CD4-positive, alpha-beta T cell treated with Interleukin-10 for 1 hour (primary cell): ENCODE measurements around the gene HVCN1.

Experiments used
- DNase-seq: peaks from one replicate; pipeline ENCODE4 v3.0.0-alpha.2; 2020

The HVCN1 gene

DNA sequence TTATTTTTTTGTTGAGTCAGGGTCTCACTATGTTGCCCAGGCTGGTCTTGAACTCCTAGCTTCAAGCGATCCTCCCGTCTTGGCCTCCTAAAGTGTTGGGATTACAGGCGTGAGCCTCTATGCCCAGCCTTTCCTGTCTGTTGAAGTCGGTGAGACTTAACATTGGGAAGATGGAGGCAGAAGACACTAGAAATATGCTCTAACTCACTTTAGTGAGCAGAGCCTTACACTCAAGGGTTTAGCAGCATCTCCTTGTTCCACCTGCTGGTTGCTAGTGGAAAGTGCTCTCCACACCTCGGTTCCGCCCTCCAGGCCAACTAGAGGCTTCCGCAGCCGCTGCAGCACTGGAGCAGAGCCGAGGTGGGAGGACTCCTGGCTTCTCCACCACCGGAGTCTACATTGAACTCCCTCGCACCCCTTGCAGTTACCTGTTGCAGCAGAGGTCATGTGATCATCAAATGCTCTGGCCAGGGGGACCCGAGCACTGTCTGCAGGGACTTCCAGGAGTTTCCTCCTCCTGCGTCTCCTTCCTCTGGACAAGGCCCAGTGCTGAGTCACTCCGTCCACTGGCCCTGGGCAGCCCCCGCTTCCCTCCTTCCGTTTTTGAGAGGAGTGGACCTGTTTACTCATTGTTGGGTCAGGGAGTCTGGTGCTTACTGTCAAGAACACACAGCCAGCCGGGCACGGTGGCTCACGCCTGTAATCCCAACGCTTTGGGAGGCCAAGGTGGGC lies 9.4 kb upstream of the HVCN1 start:
- DNase-seq = peak; percentile 85

DNA sequence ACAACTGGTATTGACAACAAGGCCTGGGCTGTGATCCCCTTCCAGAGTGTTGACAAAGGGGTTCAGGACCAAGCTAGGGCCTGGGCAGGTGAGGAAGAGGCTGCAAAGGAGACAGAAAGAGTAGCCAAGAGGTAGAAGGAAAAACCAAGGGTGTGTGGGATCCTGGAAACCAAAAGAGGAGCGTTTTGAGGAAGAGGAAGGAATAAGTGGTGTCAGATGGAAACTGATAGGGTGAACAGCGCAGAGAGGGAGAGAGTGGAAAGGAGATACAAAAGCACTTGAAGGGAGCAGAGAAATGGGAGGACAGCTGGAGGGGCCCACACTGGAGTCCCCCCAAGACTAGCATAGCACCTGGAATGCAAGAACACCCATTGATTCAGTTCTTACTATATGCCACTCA lies 8.3 kb upstream of the HVCN1 start:
- DNase-seq = no peak

DNA sequence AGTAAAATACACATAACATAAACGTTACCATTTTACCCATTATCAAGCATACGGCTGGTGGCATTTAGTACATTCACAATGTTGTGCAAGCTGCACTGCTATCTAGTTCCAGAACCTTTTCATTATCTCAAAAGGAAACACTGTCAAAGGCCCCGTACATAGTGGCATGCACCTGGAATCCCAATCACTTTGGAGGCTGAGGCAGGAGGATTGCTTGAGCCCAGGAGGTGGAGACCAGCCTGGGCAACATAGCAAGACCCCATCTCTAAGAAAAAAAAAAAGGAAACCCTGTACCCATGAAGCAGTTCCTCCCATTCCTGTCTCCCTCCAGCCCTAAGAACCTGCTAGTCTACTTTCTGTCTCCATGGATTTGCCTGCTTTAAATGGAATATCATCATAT lies 7.4 kb upstream of the HVCN1 start:
- DNase-seq = no peak

DNA sequence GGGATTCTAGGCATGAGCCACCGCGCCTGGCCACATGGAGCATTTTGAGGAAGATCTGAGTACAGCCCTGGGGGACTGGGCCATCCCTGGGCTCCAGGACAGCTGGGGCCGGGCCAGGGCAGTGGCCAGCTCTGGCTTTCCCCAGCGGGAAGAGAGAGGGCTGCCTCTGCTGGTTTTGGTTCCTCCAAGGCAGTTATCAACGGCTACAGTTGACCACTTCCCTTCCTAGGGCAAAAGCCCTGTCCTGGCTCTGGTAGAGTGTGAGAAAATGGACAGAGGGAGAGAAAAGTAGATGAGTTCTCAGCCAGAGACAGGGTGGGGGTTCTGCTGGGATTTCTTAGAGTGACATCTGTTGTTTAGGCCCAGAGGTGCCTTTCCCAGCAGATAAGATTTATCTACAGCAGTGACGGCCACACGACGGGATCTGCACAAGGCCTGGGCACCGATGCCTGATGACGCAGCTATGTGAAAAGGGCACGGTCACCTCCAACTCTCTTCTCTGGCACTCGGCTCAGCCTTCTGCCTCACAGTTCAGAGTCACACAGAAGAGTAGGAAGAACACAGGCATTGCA lies 5.5 kb upstream of the HVCN1 start:
- DNase-seq = no peak

DNA sequence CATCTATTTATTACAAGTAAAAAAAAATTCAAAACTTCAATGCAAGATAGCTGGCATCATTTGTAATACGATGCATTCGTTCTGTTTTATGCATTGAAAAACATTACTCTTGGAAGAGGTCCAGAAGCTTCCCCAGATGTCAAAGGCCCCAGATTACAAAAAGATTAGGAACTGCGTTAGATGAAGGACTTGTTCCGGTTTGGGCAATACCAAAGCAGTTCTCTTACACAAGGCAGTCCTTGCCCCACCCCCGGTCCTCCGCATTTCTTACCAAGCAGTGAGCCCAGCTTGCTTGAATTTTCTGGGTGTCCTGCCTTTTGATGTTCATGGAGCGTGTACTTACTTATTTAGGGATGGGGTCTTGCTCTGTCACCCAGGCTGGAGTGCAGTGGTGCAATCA lies 4.8 kb upstream of the HVCN1 start:
- DNase-seq = no peak

DNA sequence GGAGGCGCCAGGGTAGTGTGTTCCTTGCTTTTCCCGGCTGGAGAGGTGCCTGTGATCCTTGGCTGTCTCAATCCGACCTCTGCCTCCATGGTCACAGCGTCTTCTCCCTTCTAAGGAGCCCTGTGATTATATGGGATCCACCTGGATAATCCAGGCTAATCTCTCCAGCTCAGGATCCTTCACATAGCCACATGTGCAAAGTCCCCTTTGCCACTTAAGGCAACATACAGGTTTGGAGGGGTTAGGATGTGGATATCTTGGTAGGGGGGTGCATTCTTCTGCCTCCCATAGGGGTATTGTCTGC lies 1.2 kb upstream of the HVCN1 start:
- DNase-seq = no peak

DNA sequence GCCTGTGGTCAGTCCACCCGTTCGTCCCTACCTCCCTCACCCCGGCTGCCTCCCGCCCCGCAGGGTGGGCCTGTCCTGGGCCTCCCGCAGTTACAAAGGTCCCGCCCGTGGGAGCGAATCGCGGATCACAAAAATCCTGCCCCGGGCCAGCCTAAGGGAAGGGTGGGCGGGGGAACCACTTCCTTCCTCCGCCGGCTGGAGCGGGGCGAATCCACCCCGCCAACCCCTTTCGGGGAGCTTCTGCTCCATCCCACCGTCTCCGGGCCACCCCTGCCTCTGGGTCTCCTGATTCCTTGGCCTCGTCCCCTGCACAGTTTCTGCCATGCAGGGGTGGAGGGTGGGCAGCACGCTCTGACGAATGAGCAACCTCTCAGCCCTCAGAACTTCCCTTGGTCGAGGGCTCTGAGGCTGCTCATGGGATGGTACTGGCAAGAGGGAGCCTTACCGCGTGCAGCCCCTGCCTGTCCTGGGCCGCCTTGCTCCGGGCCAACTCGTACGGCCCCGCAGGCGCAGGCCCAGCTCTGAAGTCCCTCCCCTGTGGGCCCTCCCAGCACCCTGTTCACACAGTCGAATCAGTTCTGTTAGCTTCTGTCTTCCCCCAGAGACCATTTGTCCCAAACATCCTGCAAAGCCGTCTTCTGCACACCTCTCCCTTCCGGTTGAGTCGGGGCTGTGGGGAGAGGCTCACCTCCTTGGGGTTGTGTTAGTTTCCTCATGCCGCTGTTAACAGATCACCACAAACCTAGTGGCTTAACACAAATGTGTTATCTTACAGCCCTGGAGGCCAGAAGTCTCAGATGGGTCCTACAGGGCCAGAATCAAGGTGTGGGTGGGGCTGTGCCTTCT lies 589 bp upstream of the HVCN1 start:
- peak; percentile 57 for DNase-seq

DNA sequence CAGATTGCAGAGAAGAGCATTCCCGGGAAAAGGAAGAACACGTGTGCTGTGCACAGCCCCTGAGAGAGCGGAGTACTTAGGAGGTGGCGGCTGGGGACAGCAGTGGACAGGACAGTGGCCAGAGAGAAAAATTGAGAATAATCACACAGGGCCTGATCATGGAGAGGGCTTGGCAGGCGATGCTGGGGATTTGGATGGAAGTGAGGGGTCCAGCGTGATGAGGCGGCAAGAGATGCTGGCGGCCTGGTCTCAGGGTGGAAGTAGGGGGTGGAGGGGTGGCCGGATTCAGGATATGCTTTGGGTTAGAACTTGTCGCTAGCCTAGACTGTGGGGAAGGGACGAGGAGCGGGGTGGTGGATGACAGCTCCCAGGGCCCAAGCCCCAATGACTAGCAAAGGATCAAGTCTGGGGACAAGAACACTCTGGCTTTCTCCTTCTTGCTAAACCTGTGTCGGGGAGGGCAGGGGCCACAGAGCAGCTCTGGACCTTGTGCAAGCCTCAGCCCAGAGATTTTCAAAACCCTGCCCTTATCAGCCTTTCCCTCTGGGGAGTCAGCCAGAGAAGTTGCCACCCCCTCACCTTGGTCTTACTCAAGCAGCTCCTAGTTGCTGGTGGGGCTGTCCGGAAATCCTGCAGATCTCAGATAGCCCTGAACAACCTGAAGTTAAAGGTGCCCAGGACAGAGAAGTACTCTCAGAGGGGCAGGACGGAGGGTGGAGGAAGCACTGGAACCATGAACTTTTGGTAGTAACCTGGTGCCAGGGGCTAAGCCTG lies 1.3 kb downstream of the HVCN1 start:
- DNase-seq = no peak

DNA sequence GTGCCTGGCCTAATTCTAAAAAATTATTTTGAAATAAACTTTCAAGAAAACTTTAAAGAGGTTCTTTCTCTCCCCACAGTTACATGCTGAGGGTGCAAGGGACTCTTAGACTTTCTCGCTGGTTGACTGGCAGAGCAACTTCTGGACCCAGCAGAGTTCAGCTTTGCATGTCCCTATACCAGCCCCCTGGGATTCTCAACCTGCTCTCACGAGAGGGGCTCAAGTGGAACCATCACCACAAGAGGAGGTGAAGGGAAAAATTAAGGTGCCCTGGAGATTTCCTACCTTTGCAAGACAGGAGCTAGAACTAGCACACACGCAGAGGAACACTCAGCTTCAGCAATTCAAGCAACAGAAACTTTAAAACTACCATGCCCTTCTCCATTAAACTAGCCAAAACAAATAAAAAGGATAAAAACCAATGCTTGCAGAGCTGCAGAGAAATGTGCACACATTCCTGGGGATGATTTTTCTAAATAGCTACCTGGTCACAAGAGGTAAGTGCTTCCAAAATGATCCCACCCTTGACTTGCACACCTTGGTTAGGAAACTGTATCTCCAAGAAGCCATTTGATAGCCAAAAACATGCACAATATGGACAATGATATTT lies 2.5 kb downstream of the HVCN1 start:
- no peak for DNase-seq

DNA sequence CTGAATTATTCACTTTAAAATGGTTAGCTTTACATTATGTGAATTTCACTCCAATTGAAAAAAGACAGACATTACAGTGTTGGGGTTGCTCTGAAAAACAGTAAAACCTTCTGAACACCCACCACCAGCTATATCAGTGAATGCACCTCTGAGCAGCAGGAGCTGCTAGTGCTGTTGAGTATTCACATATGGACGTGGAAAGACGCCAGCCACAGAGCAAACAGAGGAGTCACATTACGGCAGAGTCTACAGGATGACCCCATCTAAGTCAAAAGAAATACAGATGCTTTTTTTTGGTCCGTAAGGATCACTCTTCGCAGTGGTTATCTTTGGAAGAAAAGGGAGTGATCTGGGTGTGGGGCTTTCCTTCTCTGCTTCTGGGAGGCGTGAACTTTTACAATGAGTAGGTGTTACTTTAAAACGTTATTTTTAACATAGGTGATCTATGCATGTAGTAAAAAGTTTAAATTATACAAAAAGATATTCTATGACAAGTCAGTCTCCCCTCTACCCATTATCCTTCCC lies 4.5 kb downstream of the HVCN1 start:
- DNase-seq = no peak

DNA sequence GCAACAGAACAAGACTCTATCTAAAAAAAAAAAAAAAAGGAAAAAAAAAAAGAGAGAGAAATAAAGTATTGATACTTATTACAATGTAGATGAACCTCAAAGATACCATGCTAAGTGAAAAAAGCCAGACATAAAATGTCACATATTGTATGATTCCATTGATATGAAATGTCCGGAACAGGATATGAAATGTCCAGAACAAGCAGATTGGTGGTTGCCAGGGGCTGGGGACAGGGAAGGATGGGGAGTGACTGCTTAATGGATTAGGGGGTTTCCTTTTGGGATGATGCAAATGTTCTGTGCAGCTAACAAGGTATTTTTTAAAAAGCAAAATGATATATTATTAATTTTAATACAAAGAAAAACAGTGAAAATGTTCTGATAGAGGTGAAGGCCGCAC lies 5.0 kb downstream of the HVCN1 start:
- no peak for DNase-seq

DNA sequence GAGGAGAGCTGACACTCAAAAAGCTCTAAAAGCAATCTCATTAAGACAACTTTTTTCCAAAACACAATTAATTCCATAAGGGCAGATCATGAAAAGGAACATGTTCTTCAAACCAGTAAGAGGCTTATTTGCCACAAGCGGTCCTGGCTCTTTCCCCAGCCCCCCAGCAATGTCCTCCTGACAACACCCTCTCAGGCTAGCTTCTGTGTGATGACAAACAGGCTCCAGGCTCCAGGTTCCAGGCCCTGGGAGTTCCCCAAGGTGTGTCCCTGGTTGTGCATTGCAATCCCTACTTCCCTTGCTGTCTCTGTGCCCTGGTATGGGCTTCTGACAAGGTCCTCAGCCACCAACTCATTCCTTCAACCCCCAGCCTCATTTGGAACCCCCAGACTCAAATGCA lies 8.9 kb downstream of the HVCN1 start:
- no peak for DNase-seq

DNA sequence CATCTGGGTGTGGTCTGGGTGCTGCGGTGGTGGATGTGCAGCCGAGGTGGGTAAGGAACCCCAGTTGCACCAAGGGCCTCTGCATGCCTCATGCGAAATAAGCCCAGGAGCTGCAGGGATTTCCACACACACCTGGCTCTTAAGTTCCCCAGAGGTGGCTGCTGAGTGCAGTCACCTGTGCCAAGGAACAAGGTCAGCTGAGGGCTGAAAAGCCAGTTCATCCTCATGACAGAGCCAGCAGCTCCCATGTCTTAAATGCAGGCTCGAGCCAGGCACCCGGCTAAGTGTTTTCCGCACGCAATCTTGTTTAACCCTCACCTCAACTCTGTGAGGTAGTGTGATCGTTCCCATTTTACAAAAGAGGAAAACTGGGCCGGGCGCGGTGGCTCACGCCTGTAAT lies 9.7 kb downstream of the HVCN1 start:
- DNase-seq = no peak

DNA sequence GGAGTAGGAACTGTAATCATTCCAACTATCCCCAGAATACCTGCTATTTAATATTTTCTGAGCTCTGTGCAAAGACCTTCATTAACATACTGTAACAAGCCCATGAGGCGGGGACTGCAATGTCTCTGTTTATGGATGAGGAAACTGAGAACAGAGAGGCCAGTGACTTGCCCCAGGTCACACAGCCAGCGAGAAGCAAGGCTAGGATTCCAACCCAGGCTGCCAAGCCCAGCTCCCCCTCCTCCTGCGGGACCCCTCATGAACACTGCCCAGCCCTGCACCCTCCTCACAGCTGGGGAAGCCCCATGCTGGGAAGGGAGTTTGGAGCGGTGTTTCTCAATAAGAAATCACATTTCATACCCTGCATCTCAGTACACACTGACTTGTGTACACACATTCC lies 10.9 kb downstream of the HVCN1 start:
- DNase-seq = no peak

DNA sequence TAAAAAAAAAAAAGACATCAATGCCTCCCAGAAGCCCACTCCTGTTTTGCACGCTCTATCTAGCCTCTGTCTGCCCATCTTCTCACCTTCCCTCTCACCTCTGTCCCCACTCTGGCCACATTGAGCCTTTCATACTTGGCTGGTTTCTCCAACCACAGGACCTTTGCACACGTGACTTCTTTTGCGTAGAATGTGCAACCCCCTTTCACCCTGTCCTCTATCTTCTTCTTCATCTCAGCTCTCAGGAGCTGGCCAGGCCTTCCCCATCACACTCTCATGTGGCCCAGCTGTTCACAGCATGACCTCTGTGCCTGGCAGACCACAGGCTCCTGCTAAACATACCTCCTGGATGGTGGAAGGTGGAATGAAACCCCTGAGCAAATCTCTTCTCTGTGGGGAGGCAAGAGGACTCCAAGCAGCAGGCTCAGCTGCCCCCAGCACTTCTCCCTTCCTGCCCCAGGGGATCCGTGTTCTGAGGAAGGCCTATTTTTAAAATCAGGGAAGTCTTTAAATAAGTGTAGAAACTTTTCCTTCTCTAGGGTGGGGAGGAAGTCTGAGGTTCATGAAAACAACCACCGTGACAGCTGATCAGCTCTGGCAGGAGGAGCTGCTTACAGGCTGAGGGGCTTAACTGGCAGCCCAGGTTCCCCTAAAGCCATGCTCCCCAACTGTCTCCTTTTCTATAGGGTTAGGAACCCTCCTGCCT lies 11.6 kb downstream of the HVCN1 start:
- no peak for DNase-seq

DNA sequence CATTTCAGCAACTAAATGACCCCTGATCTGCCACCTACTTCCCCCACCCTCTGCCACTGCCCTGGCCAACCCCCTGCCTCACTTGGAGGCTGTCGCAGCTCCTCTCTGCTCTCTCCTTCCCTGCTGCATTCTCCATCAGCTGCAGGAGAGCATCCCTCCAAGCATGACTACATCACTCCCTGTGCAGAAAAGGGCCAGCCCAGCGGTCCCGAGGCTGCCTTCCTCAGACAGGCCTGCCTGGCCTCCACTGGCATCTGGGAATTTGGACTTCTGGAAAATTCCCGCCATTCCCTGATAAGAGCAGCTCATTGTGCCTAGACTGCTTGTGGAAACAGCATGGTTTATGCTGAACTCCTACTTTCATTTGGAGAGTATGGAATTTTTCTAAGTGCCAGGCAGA lies 12.7 kb downstream of the HVCN1 start:
- DNase-seq = no peak

DNA sequence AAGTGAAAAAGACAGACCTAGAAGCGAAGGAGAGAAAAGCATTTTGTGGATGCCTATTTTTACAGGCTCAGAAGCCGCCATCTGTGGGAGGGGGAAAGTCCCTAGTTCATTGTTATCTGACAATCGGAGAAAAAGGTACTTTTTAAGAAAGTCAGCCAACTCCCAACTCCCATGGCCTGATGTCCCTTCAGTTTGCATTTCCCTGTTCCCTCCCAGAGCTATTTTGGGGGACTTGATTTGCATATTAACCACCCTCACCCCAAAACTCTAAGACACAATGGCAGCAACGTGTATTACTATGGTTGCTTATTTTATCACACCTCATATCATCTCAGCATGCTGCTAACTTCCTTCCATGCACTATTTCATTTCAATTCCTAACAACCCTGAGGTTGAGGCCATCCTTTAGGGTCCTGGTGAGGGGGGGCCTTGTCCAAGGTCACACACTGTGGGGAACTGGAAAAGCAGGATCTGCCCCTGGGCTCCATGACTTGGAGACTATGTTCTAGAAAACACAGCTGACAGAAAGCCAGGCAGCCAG lies 18.7 kb downstream of the HVCN1 start:
- peak; percentile 20 for DNase-seq

DNA sequence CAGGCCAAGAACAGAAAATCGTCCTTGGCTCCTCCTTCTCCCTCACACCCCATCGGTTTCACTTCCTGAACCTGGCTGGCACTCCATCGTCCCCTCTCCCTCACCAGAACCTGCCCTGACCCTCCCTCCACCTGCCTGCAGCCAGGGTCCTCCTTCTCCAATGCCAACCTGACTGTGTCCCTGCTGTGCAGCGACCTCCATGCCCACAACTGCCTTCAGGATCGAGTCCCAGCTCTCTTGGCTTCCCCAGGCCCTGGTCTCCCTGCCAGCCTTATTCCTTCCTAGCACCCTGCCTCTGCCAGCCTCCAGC lies 19.8 kb downstream of the HVCN1 start:
- DNase-seq = no peak

DNA sequence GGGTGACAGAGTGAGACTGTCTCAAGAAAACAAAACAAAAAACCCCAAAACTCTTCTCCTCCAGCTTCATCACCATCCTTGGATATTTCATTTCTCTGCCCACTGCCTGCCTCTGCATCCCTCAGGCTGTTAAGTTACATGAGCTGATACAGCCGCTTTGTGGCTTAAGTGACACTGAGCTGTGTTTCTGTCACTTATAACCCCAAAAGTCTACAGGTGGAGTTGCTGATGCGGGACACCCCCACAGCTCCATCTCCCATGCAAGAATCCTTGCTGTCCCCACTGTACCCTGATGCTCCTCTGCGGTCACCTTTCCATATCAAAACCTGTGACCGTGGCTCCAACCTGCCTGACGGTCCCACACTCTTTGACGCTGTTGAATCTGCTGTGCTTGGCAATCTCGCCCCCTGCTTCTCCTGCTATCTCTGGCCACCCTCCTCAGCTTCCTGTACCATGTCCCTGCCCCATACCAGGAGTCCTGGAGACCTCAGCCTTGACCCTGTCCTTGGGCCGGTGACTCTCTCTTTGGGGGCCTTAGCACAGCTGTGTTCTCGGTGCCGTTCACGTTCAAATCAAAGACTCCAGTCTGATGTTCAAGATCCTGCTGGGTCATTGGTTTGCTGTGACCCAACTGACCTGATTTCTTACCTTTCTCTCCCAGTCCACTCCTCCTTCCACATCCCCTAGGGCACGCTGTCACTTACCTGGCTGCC lies 20.3 kb downstream of the HVCN1 start:
- no peak for DNase-seq

DNA sequence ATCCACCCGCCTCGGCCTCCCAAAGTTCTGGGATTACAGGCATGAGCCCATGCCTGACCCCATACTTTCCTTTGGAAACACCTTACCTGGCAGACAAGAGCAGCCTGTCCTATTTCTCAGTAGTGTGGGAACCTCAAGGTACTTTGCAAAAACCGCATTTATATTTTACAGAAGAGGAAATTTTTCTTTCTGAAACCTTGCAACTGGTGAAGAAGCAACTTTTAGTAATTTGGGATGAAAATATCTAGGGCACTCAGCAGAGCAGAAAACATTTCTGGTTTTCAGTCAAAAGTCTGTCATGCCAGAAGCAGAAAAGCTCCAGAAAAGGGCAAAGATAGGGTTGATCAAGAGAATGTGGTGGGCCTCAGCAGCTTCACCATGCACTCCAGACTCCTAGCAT lies 21.2 kb downstream of the HVCN1 start:
- DNase-seq = no peak

DNA sequence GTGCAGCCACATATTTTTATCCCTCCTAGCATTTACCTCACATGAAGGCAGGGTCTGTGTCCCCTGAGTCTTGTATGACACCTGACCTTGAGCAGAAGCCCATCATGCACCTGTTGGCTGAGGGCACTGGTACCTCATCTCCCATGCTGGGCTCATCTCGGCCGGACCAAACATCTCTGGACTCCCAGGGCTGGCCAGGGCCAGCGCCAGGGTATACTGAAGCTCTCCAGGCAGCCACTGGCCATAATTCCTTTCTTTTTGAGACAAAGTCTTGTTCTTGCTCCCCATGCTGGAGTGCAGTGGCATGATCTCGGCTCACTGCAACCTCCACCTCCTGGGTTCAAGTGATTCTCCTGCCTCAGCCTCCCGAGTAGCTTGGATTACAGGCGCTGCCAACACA lies 22.0 kb downstream of the HVCN1 start:
- DNase-seq = no peak
